ENCODE results near the gene MS4A8.
"Not testable (repeated sequence)": the region's sequence is repeated elsewhere in the genome, so short reads cannot be mapped to it uniquely, and the experiment has no call there.

MS4A8 gene, protein sequence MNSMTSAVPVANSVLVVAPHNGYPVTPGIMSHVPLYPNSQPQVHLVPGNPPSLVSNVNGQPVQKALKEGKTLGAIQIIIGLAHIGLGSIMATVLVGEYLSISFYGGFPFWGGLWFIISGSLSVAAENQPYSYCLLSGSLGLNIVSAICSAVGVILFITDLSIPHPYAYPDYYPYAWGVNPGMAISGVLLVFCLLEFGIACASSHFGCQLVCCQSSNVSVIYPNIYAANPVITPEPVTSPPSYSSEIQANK

DNA sequence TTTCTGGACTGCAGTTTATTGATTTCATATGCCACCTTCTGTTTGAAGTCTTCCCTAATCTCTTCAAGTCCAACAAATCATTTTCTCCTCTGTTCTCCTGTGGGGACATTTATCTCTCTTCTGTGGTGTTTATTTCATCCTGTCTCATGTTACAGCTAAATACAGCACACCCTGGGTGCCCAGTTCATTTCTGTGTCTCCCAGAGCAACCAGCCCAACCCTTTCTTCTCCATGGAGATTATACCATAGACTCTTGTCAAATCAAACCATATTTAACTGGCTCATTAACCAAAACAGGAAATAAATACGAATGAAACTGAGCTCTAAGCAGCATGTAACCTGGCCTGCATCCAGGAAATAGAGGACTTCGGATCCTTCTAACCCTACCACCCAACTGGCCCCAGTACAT, at the start of gene MS4A8:
MS4A8 (plus strand) TSS at position 329 of the 408 bp plus-strand sequence. CDS start 1,249 bp downstream, outside the sequence.
- in situ Hi-C loops (cut with MboI; ENCODE audit: low sequenced_read_pairs): no loop called here

DNA sequence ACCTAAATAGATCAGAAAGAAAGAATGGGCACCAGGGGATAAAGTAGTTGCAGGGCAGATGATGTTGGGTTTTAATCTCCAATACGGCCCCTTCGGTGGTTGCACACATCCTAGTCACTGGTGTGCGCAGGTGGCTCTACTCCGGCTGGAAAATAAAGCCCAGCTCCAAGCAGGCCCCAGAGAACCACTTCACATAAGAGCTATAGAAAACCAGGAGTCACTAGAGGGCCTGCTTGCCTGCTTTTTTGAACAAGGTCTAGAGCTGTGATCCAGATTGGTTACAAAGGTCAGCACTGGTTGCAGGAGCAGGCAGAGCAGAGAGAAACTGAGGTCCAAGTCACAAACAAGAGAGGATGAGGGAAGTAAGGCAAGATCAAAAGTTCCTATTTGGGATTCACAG, 41.5 kb upstream of the MS4A8 start:
- in situ Hi-C loops (cut with MboI; ENCODE audit: low sequenced_read_pairs): no loop called here

DNA sequence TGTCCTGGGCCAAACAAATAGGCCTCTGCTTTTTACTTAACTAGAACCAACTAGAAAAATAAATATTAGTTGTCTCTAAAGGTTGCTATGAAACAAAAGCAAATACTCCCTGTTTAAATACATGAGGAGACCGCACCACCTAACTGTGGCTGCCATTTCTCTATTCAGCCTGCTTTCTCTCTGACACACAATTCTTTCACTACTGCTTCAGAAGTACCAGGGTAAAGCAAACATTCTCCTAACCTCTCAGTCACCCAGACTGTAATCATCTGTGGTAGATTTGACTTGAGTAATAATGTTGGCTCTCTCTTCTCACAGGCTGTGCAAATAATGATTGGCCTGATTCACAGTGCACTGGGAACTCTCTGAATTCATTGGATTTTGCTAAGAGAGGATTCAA, 41.0 kb upstream of the MS4A8 start:
- in situ Hi-C loops (cut with MboI; ENCODE audit: low sequenced_read_pairs): no loop called here

DNA sequence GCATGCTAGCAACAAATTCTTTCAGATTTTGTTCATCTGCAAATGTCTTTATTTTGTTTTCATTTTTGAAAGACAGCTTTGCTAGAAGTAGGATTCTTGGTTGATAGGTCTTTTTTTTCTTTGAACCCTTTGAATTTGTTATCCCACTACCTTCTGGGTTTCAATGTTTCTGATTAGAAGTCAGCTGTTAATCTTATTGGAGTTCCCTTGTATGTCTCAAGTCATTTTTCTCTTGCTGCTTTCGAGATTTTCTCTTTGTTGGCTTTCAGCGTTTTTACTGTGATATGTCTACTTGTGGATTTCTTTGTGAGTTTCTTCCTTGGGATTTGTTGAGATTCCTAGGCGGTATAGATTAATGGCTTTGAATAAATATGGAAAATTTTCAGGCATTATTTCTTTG, 27.2 kb upstream of the MS4A8 start:
- in situ Hi-C loops (cut with MboI; ENCODE audit: low sequenced_read_pairs): no loop called here

DNA sequence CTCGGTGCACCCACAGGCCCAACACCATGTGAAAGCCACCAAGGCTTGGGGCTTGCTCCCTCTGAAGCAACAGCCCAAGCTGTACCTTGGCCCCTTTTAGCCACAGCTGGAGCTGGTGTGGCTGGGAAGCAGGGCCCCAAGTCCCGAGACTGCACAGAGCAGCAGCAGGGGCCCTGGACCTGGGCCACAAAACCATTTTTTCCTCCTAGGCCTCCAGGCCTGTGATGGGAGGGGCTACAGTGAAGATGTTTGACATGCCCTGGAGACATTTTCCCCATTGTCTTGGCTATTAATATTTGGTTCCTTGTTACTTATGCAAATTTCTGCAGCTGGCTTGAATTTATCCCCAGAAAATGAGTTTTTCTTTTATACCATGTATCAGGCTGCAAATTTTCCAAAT, 21.2 kb upstream of the MS4A8 start:
- in situ Hi-C loops (cut with MboI; ENCODE audit: low sequenced_read_pairs): not testable (repeated sequence)

DNA sequence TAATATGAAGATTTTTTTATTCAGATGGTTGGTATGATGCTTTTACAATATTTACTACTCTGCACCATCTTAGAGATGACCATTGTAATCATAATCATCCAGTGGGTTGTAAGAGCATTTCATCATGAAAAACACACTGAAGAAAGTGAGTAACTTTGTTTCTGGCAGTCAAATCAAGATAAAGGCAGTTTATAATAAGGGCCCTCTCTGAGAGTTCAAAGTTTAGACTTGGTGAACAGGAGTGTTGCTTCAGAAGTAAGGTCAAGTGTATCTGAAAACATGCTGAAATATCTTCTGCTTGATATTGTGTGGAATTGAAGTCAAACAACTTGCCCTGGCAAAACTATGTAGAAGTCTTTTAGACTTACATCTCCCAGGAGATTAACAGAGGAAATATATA, 19.5 kb upstream of the MS4A8 start:
- in situ Hi-C loops (cut with MboI; ENCODE audit: low sequenced_read_pairs): no loop called here

DNA sequence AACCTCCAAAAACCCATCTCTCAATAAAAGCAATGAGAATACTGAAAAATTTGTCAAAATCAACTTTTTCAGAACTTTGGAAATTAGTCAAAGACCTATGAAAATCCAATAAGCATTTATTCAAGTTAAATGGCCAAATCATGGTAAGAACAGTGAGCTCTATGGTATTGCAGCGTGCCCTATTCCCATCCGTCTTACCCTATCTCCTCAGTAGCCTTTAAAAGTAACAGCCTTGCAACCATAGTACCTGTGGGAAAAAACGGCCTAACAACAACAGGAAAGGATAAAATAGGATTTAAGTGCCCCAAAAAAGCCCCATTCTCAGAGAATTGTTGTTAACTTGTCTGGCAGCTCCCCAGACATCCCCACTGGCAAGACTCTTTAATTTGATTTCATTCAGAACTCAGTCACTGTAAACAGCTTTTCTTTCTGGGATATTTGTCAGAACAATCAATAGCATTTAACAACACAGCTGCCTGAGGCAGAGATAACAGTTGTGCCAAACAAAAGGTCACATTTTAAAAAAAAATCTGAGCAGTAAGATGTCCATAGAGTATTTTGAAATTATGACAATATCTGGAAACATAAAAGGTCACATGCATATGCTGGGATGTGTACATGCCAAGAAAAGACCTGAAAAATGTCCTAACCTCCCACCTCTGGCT, 18.8 kb upstream of the MS4A8 start:
- in situ Hi-C loops (cut with MboI; ENCODE audit: low sequenced_read_pairs): no loop called here

DNA sequence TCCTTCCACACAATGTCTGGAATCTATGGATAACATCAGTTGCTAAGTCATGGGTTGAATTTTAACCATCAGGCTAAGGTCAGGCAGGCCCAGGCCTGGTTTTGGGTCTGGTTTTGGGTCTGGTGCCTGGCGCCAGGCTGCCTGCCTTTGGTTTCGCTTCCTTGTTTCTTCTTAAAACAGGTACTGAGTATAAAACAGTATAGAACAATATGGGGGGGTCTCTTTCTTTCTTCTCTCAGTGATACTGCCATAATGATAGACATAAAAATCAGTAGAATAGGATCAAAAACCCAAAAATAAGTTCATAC, 14.9 kb upstream of the MS4A8 start:
- in situ Hi-C loops (cut with MboI; ENCODE audit: low sequenced_read_pairs): not testable (repeated sequence)

DNA sequence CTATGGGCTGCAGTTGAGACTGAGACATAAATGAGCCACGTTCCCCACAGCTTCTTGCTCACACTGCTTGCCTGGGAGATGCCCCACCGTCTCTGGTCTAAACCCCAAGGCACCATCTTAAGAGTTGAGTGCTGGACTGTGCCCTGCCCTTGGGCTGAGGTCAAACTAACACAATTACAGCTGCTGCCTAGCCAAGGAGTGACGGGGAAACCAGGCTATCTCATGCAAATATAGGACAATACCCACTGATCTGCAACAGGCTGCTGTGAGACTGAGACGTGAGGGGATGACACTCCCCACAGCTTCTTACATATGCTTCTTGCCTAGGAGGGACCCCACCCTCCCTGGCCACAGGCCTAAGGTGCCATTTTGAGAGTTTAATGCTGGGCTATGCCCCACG, 7.8 kb upstream of the MS4A8 start:
- in situ Hi-C loops (cut with MboI; ENCODE audit: low sequenced_read_pairs): no loop called here

DNA sequence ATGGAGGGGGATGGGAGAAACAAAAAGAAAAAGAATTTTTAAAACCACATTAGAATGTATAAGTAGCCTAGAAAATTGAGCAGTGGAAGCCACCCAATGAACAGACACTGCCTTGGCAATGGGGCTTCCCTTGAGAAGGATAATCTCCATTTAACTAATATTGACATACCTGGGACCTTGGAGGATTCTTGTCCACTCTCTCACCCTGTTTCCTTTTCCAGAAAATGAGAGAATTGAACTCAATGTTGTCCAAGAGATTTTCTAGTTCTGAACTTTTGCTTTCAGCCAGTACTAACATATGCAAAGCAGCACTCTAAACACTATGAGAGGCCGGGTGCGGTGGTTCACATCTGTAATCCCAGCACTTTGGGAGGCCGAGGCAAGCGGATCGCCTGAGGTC, 524 bp downstream of the MS4A8 start:
- in situ Hi-C loops (cut with MboI; ENCODE audit: low sequenced_read_pairs): no loop called here

DNA sequence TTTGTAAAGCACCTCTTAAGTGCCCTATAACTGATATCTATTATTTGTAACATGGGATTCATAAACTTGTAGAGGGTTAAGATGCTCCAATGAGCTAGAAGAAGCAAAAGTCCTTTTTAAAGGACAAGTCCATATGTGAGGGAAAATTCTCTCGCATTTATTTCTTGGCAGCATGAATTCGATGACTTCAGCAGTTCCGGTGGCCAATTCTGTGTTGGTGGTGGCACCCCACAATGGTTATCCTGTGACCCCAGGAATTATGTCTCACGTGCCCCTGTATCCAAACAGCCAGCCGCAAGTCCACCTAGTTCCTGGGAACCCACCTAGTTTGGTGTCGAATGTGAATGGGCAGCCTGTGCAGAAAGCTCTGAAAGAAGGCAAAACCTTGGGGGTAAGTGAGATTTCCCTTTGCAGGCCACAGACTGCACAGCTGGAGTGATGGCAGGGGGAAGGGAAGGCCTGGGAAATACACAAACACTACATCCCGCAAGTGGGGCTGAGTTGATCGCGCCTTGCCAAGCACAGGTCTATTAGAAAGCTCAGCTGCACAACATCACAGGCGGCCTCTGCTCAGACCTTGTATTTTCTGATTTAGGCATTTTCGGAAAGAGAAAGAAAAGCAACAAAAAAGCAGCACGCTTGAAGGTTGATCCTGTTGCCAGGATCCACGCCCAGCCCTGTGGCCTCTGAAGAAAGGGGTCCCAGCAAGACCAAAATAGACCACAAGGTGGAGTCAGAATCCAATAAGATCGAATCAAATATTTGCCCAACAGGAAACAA, 1.5 kb downstream of the MS4A8 start:
- in situ Hi-C loops (cut with MboI; ENCODE audit: low sequenced_read_pairs): no loop called here

DNA sequence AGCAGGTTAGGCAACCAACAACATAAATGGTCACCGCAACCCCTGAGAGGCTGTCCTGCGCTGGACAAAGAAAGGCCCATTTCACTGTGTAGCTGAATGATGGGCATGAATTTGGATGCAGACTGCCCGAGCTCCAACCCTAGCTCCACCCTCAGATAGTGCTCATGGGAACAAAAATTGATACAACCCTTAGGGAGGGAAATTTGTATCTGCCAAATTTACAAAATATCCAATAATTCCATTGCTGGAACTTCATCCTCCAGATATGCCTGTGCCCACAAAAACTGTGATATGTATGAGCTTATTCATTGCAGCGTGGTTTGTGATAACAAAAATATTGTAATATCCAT, 2.0 kb downstream of the MS4A8 start:
- in situ Hi-C loops (cut with MboI; ENCODE audit: low sequenced_read_pairs): no loop called here

DNA sequence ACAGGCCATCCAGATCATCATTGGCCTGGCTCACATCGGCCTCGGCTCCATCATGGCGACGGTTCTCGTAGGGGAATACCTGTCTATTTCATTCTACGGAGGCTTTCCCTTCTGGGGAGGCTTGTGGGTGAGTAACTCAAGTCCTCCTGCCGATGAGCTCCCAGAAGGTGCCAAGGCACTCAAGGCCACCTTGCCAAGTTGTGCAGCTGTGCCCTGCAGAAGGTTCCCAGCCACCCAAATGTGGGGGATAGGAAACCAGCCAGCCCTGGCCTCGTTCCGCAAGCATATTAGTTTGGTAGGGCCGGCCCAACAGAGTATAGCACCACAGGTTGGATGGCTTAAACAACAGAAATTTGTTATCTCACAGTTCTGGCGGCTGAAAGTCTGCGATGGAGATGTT, 4.0 kb downstream of the MS4A8 start:
- in situ Hi-C loops (cut with MboI; ENCODE audit: low sequenced_read_pairs): no loop called here

DNA sequence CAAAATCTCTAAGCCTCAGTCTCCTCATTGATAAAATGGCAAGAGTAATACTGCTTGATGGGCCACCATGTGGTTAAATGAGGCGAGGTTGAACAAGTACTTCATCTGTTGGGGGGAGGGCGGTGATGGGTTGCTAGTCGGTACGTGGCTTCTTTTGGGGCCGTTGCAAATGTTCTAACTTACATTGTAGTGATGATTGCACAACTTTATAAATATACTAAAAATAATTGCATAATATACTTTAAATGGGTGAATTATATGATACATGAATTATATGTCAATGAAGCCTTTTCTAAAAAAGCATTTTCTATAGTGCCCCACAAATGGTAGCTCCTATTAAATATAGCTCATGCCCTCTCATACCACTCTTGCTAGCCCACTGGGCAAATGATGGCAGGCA, 6.5 kb downstream of the MS4A8 start:
- in situ Hi-C loops (cut with MboI; ENCODE audit: low sequenced_read_pairs): no loop called here

DNA sequence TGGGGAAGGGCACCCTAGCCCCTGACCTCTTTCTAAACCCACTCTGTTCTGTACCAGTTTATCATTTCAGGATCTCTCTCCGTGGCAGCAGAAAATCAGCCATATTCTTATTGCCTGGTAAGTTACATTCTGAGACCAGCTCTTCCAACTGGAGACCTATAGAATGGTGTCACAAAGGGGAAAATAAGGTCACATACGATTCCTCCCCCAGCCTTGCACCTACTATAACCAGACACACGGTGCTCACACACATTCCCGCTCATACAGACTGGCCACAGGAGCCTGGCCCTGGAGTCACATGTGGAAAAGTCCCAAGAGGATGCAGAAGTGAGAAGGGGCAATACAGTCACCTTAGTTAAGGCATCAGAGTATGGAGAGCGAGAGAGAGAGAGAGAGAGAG, 7.5 kb downstream of the MS4A8 start:
- in situ Hi-C loops (cut with MboI; ENCODE audit: low sequenced_read_pairs): no loop called here

DNA sequence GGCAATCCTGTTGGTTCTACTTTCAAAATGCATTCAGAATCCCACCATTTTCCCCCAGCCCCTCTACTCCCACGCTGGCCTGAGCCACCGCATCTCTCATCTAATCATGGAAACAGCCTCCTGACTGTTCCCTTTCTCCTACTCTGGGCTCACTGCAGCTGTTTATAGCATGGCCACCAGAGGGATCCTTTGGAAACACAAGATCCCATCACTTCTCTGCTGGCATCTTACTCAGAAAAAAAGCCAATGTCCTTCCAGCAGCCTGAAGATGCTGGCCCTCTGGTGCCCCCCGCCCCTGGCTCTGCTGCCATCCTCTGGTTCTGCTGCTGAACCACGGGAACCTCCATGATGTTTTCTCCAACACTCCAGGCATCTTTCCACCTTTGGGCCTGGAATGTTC, 11.1 kb downstream of the MS4A8 start:
- in situ Hi-C loops (cut with MboI; ENCODE audit: low sequenced_read_pairs): no loop called here

DNA sequence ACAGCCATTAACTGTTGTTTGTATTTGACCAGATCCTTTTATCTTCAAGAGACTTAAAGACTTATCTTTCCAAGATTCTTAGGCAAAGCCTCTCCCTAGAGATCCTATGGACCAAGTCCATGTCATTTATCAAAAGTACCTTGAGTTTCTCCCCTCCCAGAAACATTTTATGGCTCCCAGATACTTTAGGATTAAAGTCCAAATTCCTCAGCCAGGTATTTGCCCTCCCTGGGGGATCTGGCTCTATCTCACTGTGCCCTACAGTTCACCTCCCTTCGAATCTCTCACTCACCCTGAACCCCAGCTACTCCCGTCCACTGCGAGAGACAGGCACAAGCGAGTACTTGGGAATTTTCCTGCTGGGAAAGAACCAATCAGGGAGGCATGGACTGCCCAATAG, 11.9 kb downstream of the MS4A8 start:
- in situ Hi-C loops (cut with MboI; ENCODE audit: low sequenced_read_pairs): no loop called here

DNA sequence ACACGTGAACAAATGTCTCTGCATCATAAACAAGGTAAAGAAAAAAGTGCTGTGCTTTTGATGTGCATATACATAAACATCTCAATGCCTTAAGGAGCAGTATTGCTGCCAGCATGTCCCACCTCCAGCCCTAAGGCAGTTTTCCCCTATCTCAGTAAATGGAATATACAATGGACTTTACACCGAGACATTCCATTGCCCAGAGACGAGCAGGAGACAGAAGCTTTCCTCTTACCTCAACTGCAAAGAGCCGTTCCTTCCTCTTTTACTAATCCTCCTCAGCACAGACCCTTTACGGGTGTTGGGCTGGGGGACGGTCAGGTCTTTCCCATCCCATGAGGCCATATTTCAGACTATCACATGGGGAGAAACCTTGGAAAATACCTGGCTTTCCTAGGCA, 14.0 kb downstream of the MS4A8 start:
- in situ Hi-C loops (cut with MboI; ENCODE audit: low sequenced_read_pairs): not testable (repeated sequence)

DNA sequence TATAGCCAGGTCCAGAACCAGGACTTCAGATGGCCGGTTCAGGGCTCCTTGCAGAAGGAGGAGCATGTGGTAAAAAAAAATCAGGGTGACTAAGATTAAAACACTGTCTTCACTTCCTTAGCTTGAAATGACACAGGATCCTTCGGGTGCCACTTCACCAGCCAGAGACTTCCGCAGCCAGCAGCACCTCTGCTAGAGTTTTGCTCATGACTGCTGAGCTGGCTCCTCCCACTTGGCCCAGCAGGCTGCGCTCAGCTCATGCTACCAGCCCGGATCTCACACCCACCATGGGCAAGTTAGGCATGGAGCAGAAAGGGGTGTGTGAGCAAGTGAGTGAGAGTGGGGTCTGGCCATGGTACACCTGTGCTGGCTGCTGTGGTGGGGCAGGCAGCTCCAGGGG, 18.5 kb downstream of the MS4A8 start:
- in situ Hi-C loops (cut with MboI; ENCODE audit: low sequenced_read_pairs): no loop called here

DNA sequence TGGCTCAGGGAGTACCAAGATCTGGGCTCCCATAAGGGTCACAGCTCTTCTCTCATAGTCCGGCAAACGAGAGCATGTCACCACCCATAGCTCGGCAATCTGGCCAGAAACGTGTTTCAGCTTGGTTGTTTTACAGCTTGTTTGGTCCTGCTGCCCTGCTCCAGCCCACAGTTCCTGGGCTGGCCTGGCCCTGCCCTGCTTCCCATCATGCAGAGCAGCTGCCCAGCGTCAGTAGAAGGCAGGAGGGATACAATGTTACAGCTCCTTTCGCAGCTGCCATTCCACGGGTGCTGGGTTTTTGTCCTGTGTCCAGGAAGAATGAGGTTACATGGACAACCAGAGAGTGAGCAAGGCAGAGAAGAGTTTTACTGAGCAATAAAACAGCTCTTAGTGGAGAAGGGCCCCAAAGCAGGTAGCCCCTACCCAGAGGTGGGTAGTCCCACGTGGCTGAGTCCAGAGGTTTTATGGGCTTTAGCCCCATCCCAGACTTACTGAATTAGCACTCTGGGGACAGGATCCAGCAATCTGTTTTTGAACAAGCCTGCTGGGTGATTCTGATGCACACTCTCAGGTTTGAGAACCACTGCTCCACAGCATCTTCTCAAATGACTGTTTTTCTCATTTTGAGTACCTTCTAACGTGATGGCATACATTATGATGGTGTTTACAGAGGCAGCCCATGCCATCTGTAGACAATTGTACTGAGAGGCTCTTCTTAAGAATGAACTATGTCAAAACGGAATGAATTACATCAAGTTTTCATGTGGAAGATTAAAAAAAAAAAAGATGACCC, 19.3 kb downstream of the MS4A8 start:
- in situ Hi-C loops (cut with MboI; ENCODE audit: low sequenced_read_pairs): no loop called here

DNA sequence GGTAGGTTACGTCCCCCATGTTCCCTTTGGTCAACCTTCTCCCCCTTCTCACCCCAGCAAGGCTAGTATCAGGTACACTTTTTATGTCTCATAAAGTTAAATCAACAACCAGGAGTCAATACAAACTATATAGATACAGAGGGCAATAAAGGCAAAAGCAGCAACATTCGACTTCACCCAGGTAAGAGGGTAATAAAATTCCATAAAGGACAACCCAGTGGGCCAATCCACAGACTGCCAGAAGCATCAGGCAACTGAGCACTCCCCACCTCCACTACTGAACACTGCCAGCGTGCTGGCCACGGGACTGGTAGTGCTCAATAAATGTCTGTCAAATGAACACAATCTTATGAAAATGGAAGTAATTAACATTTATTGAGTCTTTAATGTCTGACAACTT, 20.0 kb downstream of the MS4A8 start:
- in situ Hi-C loops (cut with MboI; ENCODE audit: low sequenced_read_pairs): no loop called here

DNA sequence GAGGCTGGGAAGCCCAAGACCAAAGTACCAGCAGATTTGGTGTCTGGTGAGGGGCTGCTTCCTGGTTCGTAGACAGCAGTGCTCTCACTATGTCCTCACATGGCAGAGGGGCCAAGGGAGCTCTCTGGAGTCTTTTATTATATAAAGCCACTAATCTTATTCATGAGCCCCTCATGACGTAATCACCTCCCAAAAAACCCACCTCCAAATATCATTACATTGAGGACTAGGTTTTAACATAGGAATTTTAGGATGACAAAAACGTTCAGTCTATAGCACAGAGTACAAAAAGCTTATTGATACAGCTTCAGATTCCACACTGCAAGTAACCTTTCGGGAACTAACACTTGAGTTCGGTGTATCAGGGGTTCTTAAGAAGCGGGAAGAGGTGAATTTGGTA, 21.0 kb downstream of the MS4A8 start:
- in situ Hi-C loops (cut with MboI; ENCODE audit: low sequenced_read_pairs): no loop called here
